Endothelial cell of umbilical vein (primary cell): ENCODE measurements around the gene SMARCD3. TPM values are rescaled to one million over a fixed set of nuclear protein-coding genes. Genes with fewer than 3 reads are reported as not detected.

Experiments
- BruUV-seq: library from RNA; stranded (reverse); fragments of 400-500 nt; replicated peaks from 2 replicates; lab custom pipeline; 2021; lab: Mats Ljungman, UMichigan
- CTCF ChIA-PET: fragments of 300-600, 350-600 bp; sonication (Branson Sonifier 250); formaldehyde crosslinking; loops from one replicate; lab custom pipeline; 2021; ENCODE audit warnings: antibody characterized with exemption, inconsistent platforms; lab: Charles Lee
- POLR2A ChIA-PET: fragments of 300-600, 350-600 bp; sonication (Branson Sonifier 250); formaldehyde crosslinking; loops from one replicate; lab custom pipeline; 2021; ENCODE audit warnings: antibody characterized with exemption, inconsistent platforms; lab: Charles Lee
- DNase-seq: peaks from one replicate; pipeline ENCODE4 v3.0.0-alpha.2; 2011; ENCODE audit warnings: low read depth, low spot score
- FAIRE-seq: peaks from 2 replicates; lab custom pipeline; 2011; peaks lifted over from hg19 to GRCh38; lab: Jason Lieb, UNC
- H2AFZ ChIP-seq: 2 replicates; pipeline ENCODE4 v1.6.0; 2012; ENCODE audit warnings: low read depth, low read length, control low read depth, inconsistent platforms
- H3K27ac ChIP-seq: 2 replicates; pipeline ENCODE4 v1.5.1; 2011; ENCODE audit warnings: low read depth, mild to moderate bottlenecking, control low read depth, low read length, moderate library complexity; ENCODE audit not compliant: insufficient read depth
- H3K27me3 ChIP-seq, 2 experiments: 2 replicates each; pipeline versions ENCODE4 v1.6.0 to v1.6.1; 2011; ENCODE audit warnings: low read length in 2 of 2, mixed read lengths in 1 of 2; ENCODE audit not compliant: control insufficient read depth in 2 of 2, insufficient read depth in 2 of 2
- H3K36me3 ChIP-seq, 2 experiments: 2 replicates in 1 of 2; 3 replicates in 1 of 2; pipeline ENCODE4 v1.5.1; 2011; ENCODE audit warnings: low read length in 2 of 2, mild to moderate bottlenecking in 1 of 2, moderate library complexity in 1 of 2; ENCODE audit not compliant: control insufficient read depth in 2 of 2, insufficient read depth in 2 of 2; ENCODE audit errors: extremely low read depth in 1 of 2
- H3K4me1 ChIP-seq: 3 replicates; pipeline ENCODE4 v1.5.1; 2011; ENCODE audit warnings: mild to moderate bottlenecking, low read length; ENCODE audit not compliant: control insufficient read depth, insufficient read depth; ENCODE audit errors: extremely low read depth
- H3K4me2 ChIP-seq: 2 replicates; pipeline ENCODE4 v1.6.1; 2011; ENCODE audit warnings: low read length, control low read depth, mixed read lengths; ENCODE audit not compliant: insufficient read depth
- H3K4me3 ChIP-seq, 3 experiments: fragments of 200-600 bp in 1 of 3; sonication (generic), shearing (Covaris generic) in 1 of 3; replicated peaks in 1 of 3; 2 replicates each; pipeline ENCODE4 v1.5.1; 2011 to 2016; ENCODE audit warnings: control low read depth in 3 of 3, low read length in 3 of 3, mild to moderate bottlenecking in 2 of 3, inconsistent platforms in 1 of 3, low read depth in 1 of 3, moderate library complexity in 1 of 3; ENCODE audit not compliant: insufficient read depth in 1 of 3
- H3K79me2 ChIP-seq: 2 replicates; pipeline ENCODE4 v1.6.0; 2012; ENCODE audit warnings: low read length, inconsistent platforms; ENCODE audit not compliant: control insufficient read depth, insufficient read depth
- H3K9ac ChIP-seq: replicated peaks from 2 replicates; pipeline ENCODE3; 2011; ENCODE audit warnings: low read length, control low read depth; ENCODE audit not compliant: insufficient read depth; ENCODE audit errors: extremely low read depth
- H3K9me1 ChIP-seq: replicated peaks from 3 replicates; pipeline ENCODE4 v1.6.0; 2011; ENCODE audit warnings: mild to moderate bottlenecking, low read length; ENCODE audit not compliant: control insufficient read depth, insufficient read depth; ENCODE audit errors: extremely low read depth
- H3K9me3 ChIP-seq: replicated peaks from 2 replicates; pipeline ENCODE4 v1.5.1; 2012; ENCODE audit warnings: low read length, inconsistent platforms; ENCODE audit not compliant: control insufficient read depth, insufficient read depth
- H4K20me1 ChIP-seq: replicated peaks from 2 replicates; pipeline ENCODE3; 2011; ENCODE audit warnings: mild to moderate bottlenecking, low read length; ENCODE audit not compliant: control insufficient read depth, insufficient read depth; ENCODE audit errors: extremely low read depth
- CTCF ChIP-seq, 2 donors: IDR thresholded peaks; 1 replicate in 1 of 2; 2 replicates in 1 of 2; pipeline ENCODE4 v1.5.1; 2011; ENCODE audit warnings: low read length in 2 of 2, mild to moderate bottlenecking in 2 of 2, moderate library complexity in 2 of 2, control low read depth in 1 of 2, inconsistent platforms in 1 of 2, low read depth in 1 of 2; ENCODE audit not compliant: insufficient read depth in 1 of 2; ENCODE audit errors: extremely low read depth in 1 of 2
- EZH2 ChIP-seq: IDR thresholded peaks from 2 replicates; pipeline ENCODE4 v1.6.1; 2012; ENCODE audit warnings: borderline replicate concordance, low read depth, mild to moderate bottlenecking, moderate library complexity, low read length, inconsistent platforms; ENCODE audit not compliant: severe bottlenecking
- FOS ChIP-seq: IDR thresholded peaks from 2 replicates; pipeline ENCODE4 v1.6.1; 2011; ENCODE audit warnings: mild to moderate bottlenecking, low read length, moderate library complexity, borderline replicate concordance; ENCODE audit not compliant: insufficient read depth
- GATA2 ChIP-seq: IDR thresholded peaks from 2 replicates; pipeline ENCODE4 v1.7.0; 2011; ENCODE audit warnings: low read depth, mild to moderate bottlenecking, moderate library complexity, mixed read lengths, low read length; ENCODE audit not compliant: insufficient read length, insufficient read depth
- JUN ChIP-seq: IDR thresholded peaks from 2 replicates; pipeline ENCODE4 v1.6.1; 2011; ENCODE audit warnings: borderline replicate concordance, low read depth; ENCODE audit not compliant: insufficient read length, insufficient read depth
- MAX ChIP-seq: IDR thresholded peaks from 2 replicates; pipeline ENCODE4 v1.6.1; 2011; ENCODE audit not compliant: insufficient read depth, insufficient read length
- MYC ChIP-seq: IDR thresholded peaks from one replicate; pipeline ENCODE4 v1.6.1; 2011; ENCODE audit warnings: mild to moderate bottlenecking, low read depth, low read length
- POLR2A ChIP-seq: IDR thresholded peaks from 2 replicates; pipeline ENCODE4 v1.6.1; 2012; ENCODE audit warnings: low read depth, mild to moderate bottlenecking, control low read depth, low read length
- POLR2AphosphoS5 ChIP-seq: IDR thresholded peaks from 2 replicates; pipeline ENCODE4 v1.6.1; 2012; ENCODE audit warnings: low read depth, mild to moderate bottlenecking, control low read depth, low read length, moderate library complexity; ENCODE audit not compliant: insufficient read depth
- dilution Hi-C: fragments of 300-500 bp; cut with MboI; formaldehyde crosslinking; loops from one replicate; pipeline ENCODE4 v1.15.0; 2019; ENCODE audit warnings: low sequenced_read_pairs; ENCODE audit not compliant: extremely low pct_ligation_motif_present
- intact Hi-C: fragments of 100-400 bp; cut with micrococcal nuclease; formaldehyde crosslinking; loops from one replicate; pipeline ENCODE4 v1.10.0; 2022
- polyA plus RNA-seq, 4 experiments: library from polyadenylated mRNA; depleted of rRNA in 3 of 4; stranded (reverse) in 3 of 4; unstranded in 1 of 4; fragments of >200 nt; gene quantifications; 2 replicates each; pipeline versions ENCODE4 v1.2.1 to v1.2.3, GENCODE V29; 2011 to 2012; ENCODE audit warnings: missing spikeins in 1 of 4
- total RNA-seq: library from RNA; stranded (reverse); gene quantifications from 2 replicates; pipeline ENCODE4 v1.2.3, GENCODE V29; 2021

The SMARCD3 gene
- total and polyA plus RNA-seq, 2 donors (not counting 3 experiments of a cell fraction or from before 2014, with no cell fraction given), result 6.1 to 8.5 TPM

- CTCF ChIA-PET, result no interaction called here
- Histone ChIP-seq H3K4me3 (no peak overlapping the region), H3K9me3 (no peaks in the 10 kb centered on the region), H3K27me3 (peaks cover 9 to 19% of the 10 kb centered on the region in 2 experiments), H3K79me2 (no peaks in the 10 kb centered on the region), H3K36me3 (no peaks in the 10 kb centered on the region), H3K9ac (no peak overlapping the region), H3K27ac (no peak overlapping the region), H3K4me2 (no peak overlapping the region), H3K4me1 (no peaks in the 10 kb centered on the region), H4K20me1 (no peaks in the 10 kb centered on the region), H2AFZ (no peak overlapping the region), H3K9me1 (no peaks in the 10 kb centered on the region)
- dilution Hi-C loops (no loop called here), intact Hi-C loops (no loop called here)
- no TSS peak for BruUV-seq
- TF ChIP-seq POLR2A, result no peak
- no peak for TF ChIP-seq MYC
- TF ChIP-seq CTCF (IDR thresholded peaks at IDR 0.05; ENCODE audit: extremely low read depth in 1 of 2, insufficient read depth in 1 of 2, low read depth in 1 of 2, low read length in 2 of 2), result no peak
- no peak for TF ChIP-seq MAX
- TF ChIP-seq POLR2AphosphoS5, result no peak
- TF ChIP-seq FOS, result no peak
- no peak for TF ChIP-seq GATA2
- TF ChIP-seq EZH2, result no peak
- TF ChIP-seq JUN, result no peak
- no peak for DNase-seq
- FAIRE-seq, result no peak
- POLR2A ChIA-PET, result no interaction called here
Observed at GRCh38 chr7:151201344-151201743, 47.1 kb downstream of the SMARCD3 start.
